HG03139 (cell line): ENCODE data around the gene COL5A1.

Source experiments
- ATAC-seq: cut with Tn5 transposase; IDR thresholded peaks from one replicate; pipeline ENCODE4 v1.9.1; 2021; ENCODE audit not compliant: unreplicated experiment

Gene COL5A1

GRCh38 chr9:134737842-134738580 is 96.4 kb downstream of the COL5A1 start:
- ATAC-seq: no peak

- no peak for ATAC-seq
Observed at GRCh38 chr9:134738869-134739659, 97.5 kb downstream of the COL5A1 start.

DNA sequence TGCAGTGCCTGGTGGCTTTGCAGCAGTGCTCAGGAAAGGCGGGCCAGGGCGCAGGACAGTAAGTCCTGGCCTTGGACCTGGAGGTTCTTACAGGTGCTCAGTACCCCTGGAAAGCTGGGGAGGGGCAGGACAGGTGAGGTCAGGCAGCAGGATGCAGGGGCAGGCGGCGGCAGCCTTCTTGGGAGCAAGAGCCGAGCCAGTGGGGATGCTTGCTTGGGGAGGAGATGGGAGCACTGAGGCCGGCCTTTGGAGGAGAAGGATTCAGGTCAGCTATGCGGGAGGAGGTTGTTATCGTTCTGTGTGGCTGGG is 98.0 kb downstream of the COL5A1 start:
- no peak for ATAC-seq

DNA sequence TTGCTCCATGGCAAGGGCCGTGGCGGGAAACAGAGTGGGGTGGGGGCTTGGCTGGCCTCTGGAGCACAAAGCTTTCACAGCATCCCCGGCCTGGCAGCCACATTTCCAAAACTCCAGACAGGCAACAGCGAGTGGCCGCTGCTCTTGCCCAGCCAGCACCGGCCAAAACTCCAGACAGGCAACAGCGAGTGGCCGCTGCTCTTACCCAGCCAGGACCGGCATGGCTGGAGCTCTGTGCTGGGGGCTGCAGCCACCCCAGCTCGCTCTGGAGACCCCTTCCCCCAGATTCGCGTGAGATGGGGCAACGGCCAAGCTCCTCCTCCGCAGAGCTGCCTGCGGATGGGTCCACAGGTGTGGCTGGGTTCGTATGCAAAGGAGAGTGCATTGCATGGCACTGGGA is 98.5 kb downstream of the COL5A1 start:
- ATAC-seq: no peak

- ATAC-seq: no peak
Observed at GRCh38 chr9:134741846-134742245, 100.2 kb downstream of the COL5A1 start.

- ATAC-seq: no peak
Observed at GRCh38 chr9:134742822-134743535, 101.4 kb downstream of the COL5A1 start.

DNA sequence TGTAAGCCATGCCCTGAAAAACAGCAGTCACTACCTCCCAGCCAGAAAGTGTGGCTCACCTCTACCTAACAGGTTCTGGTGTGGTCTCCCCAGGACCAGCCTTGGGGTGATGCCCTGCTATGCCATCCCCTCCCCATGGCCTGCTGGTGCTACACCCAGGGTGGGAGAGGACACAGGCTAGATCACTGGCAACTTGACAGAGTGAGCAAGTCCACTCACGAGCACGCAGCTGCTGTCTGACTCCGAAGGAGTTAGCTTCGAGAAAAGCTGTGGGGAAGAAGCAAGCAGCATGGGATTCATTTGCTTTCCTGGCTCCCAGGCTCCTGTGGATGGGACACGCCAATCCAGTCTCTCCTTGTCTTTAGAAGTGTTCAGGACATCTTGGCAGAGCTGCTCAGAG is 102.2 kb downstream of the COL5A1 start:
- ATAC-seq: no peak

GRCh38 chr9:134744385-134745295 is 103.0 kb downstream of the COL5A1 start:
- no peak for ATAC-seq

DNA sequence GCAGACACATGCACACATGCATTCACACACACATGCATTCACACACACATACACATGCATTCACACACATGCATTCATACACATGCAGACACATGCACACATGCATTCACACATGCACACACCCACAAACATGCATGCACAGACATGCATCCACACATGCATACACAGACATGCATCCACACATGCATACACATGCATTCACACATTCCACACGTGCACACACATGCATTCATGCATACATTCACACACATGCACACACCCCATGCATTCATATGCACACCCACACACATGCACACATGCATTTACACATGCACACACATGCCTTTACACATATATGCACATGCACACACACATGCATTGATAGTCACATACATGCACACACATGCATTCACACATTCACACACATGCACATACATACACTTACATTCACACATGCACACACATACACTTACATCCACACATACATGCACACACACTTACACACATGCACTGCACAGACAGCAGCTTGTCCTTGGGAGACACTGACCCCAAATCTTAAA is 106.4 kb downstream of the COL5A1 start:
- no peak for ATAC-seq

DNA sequence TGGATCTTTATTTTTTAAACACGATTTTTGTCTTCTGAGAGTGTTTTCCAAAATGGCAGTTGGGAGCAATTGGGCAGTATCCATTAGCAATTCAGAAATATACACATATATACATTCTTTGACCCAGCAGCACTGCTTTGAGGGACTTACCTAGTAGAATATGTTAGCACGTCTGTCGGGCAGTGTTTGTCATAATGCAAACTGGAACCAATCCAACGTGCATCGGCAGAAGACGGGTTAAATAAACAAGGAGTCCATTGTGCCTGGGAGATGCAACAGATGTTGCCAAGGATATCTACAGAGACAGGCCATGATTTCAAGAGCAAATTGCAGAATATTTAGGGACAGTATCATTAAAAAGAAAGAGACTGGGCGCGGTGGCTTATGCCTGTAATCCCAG is 107.0 kb downstream of the COL5A1 start:
- no peak for ATAC-seq

GRCh38 chr9:134750450-134751155 is 109.0 kb downstream of the COL5A1 start:
- no peak for ATAC-seq

GRCh38 chr9:134751622-134752021 is 110.0 kb downstream of the COL5A1 start:
- no peak for ATAC-seq

- no peak for ATAC-seq
Observed at GRCh38 chr9:134752471-134753168, 111.0 kb downstream of the COL5A1 start.

- ATAC-seq: no peak
Observed at GRCh38 chr9:134753191-134753590, 111.6 kb downstream of the COL5A1 start.

DNA sequence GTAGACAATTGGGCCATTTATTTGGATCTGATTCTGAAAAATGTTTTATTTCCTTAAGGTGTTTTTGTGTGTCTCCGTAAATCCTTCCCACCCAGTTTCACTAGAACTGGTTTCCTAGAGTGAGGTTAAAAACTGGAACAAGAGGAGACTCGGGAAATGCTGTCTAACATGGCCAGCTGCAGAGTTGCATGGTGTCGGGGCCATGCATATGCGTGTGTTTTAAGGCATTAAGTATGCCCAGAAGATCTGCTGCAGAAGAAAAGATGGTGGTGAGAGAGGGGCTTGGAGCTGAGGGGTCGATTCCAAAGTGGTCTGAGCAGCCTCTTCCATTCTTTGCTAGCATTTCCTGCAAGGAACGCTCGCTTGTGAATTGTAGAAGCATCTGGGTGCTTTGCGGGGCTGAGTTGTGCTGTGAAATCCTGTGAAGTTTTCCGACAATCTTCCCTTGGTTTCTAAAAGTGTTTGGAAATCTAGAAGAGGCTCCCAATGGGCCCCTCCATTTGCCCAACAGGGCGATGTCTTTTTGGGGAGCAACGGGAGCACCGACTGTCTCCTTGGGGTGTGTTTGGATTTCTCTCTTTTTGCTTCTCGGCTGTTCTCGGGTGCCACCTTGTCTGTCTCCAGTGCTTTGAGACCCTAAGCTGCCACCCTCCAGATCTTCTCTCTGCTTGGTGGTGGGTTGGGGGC is 113.8 kb downstream of the COL5A1 start:
- no peak for ATAC-seq

- no peak for ATAC-seq
Observed at GRCh38 chr9:134756098-134756497, 114.5 kb downstream of the COL5A1 start.

GRCh38 chr9:134757216-134757975 is 115.8 kb downstream of the COL5A1 start:
- ATAC-seq: no peak

DNA sequence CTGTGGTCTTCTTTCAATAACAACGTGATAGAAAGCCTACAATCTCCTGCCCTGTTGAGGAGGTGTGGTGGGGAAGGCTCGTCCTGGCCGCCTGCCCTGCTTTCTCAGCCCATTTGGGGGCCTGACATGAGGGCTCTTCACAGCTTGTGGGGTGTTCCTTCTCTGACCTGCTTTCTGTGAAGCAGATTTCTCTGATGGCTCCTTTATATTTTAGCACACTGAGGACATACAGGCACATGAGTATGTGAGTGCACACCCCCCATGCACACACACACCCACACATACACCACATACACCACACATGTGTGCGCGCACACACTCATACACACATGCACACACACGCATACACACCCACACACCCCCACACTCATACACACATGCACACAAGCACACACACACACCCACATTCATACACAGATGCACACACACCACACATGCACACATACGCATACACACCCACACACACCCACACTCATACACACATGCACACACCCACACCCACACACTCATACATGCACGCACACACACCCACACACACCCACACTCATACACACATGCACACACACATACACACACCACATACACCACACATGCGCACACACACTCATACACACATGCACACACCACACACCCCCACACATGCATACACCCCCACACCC is 117.5 kb downstream of the COL5A1 start:
- ATAC-seq: no peak
